HG03378 (cell line): ENCODE data around the gene TMEM108.

Experiments
- ATAC-seq: cut with Tn5 transposase; IDR thresholded peaks from one replicate; pipeline ENCODE4 v1.9.1; 2021; ENCODE audit warnings: mild to moderate bottlenecking, moderate library complexity; ENCODE audit not compliant: unreplicated experiment

The TMEM108 gene

GRCh38 chr3:133053532-133053931 lies 15.3 kb downstream of the TMEM108 start:
- ATAC-seq: no peak

DNA sequence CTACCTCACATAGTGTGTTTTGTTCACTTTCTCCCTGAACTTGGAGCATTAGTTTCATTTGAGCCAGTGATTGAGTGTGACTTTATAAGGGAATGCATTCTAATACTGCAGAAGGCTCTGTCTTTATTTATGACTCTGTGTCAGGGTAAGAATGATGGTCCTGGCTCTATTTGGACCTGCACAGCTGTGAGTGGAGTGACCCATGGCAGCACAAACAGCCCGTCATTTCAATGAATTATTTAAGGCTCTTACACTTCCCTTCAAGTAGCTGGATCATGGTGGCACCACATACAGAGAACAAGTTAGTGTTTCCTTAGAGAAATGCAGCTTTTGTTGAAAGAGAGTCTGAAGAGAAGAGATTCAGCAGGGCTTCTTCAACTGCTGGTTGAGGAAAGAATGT lies 16.4 kb downstream of the TMEM108 start:
- ATAC-seq: no peak

GRCh38 chr3:133055339-133055738 lies 17.1 kb downstream of the TMEM108 start:
- ATAC-seq: no peak

DNA sequence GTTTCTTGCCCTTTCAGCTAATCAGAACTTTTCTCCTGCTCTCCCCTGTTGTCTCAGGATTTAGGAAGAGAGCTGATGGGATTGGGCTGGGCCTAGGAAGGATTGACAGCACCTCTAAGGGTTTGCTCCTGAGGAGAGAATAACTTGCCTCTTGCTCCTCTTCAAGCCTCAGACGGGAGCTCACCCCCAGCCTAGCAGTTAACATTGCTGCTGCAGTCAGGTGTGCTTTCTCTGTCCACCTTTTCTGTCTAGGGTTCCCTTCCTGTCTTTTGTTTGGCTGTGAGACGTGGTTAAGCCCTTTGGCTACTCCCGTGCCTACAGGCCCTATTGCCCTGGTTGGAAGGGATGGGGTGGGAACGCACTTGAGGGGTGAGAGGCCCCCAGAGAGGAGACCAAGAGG lies 20.1 kb downstream of the TMEM108 start:
- ATAC-seq: no peak

GRCh38 chr3:133058831-133059230 lies 20.6 kb downstream of the TMEM108 start:
- no peak for ATAC-seq

GRCh38 chr3:133065193-133065961 lies 27.2 kb downstream of the TMEM108 start:
- ATAC-seq: no peak

- ATAC-seq: no peak
These were observed 27.8 kb downstream of the TMEM108 start for GRCh38 chr3:133066026-133066425.

DNA sequence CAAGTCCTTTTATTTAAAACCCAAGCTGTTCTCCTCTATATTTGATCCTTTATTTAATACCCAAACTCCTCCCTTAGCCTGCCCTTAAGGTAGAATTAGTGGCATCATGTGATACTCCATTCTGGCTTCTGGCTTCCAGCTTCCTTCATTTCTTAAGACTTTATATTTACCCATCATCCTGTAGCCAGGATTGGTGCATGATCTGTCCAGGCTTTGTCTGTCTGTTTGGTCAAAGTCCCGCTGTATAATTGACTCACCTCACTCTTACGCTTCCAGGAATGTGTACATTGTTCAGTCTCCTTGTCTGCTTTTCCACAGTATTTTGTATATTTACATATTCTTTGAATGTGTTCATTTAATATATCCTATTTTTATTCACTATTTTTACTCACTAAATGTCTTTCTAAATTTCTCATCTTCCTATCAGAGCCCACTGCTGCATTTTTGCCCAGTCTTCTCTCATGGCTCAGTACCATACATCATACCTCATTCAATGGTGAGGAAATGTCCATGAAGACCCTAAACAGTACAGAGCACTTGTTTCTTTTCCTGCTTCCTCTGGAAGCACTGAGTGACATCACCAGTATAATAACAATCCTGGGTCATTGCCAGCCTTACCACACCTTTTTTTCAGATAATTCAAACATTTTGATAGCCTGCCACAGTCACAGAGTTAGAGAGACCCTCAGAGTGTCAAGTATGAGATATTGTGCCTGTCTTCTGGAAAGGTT lies 31.5 kb downstream of the TMEM108 start:
- ATAC-seq: no peak

DNA sequence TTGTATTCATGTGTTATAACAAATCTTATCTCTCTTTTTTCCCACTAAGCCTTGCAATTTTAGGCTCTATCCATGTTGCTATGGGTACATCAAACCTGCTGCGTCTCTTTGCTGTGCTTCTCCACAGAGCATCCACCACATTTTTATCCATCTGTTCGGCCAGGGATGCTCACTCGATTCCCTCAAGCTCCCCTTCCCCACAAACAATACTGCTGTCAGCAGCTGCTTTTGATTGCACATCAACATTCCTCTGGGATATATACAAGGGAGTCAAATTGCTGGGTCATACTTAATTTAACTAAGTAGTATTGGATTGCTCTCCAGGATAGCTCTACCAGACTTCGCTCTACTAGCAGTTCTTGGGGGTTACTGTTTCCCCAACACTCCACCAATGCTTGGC lies 36.8 kb downstream of the TMEM108 start:
- no peak for ATAC-seq

GRCh38 chr3:133077688-133078087 lies 39.5 kb downstream of the TMEM108 start:
- no peak for ATAC-seq

DNA sequence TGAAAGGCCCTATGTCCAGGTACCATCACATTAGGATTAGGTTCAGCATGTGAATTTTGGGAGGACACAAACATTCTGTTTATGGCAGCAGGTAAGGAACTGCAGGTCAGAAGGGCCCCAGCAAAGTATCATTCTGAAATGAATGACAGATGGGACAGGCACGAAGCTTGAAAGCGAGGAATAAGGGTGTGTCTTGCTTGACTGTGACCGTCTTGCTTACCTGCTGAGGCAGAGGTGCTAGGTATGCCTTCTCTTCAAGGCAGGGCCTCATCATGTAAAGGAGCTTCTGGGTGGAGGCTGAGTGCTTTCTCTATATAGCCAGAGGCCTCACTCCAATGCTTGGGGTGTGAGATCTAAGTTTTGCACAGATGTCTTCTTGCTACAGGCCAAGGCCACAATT lies 41.4 kb downstream of the TMEM108 start:
- no peak for ATAC-seq

GRCh38 chr3:133081016-133081415 lies 42.8 kb downstream of the TMEM108 start:
- no peak for ATAC-seq

DNA sequence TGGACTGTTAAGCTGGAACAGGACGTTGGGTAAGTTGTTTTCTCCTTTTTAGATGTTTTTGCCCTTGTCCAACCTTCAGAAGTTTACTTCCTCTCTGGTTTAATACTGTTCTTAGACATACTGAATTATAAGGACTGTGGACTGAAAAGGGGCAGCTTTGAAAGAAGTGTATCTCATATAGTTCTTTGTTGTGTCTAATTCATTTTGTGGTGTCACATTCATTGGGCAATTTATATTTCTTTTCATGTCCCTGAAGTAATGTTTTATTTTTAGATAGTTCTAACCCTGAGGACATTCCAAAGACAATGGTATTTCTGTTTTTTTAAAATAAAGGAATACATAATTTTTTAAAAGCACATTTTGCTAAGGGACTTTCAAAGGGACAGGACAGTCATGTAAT lies 45.2 kb downstream of the TMEM108 start:
- ATAC-seq: no peak

DNA sequence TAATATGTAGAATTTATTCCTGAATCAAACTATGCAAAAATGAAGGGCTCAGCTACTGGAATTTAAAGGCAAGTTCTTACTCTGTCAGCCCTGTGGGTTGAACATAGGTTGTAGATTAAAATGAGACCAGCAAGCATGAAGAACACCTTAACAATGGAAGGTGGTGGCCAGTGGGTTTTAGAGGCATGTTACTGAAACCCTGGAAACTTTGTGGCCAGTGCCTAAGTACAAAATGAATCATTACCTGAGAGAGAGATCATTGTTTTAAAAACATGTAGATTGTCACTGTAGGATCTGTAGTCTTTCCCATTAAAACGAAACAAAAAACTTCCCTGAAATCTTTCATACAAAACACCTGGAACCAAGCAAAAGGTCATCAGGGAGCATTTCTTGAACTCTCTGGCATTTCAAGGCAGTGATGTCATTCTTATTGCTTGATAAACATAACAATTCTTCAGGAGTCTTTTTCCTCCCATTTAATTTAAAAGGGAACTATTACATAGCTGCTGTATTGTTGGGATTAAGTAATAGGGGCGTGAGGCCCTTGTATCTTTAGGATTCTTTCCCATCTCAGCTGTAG lies 51.8 kb downstream of the TMEM108 start:
- no peak for ATAC-seq

GRCh38 chr3:133092681-133093080 lies 54.5 kb downstream of the TMEM108 start:
- no peak for ATAC-seq

- ATAC-seq: no peak
These were observed 55.2 kb downstream of the TMEM108 start for GRCh38 chr3:133093366-133093765.

- no peak for ATAC-seq
These were observed 58.9 kb downstream of the TMEM108 start for GRCh38 chr3:133096900-133097613.

DNA sequence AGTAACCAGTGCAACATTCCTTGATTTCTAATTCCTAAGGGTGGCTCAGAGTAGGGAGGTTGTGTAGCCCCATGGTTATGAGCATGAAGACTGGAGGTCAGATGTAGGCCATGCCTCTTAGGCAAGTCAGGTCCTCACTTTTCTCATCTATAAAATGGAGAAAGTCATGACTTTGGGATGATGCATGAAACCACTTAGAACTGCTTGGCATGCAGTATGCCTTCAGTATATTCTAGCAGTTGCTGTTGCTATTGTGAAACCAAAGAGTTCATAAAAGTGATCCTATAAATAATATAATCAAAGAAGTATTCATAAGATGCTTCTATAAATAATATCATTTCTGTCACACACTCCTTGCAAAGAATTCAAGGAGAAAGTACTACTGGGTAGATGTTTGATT lies 65.5 kb downstream of the TMEM108 start:
- no peak for ATAC-seq

- ATAC-seq: no peak
These were observed 68.0 kb downstream of the TMEM108 start for GRCh38 chr3:133106169-133106568.

GRCh38 chr3:133112666-133113065 lies 74.5 kb downstream of the TMEM108 start:
- ATAC-seq: no peak

- ATAC-seq: no peak
These were observed 75.3 kb downstream of the TMEM108 start for GRCh38 chr3:133113526-133113925.
